NCI-H345 treated with DMSO at 0.1 percent for 48 hours (cell line): ENCODE measurements around the gene PRPSAP1.

Source experiments
- DNase-seq: peaks from one replicate; lab custom pipeline; 2025; ENCODE audit not compliant: unreplicated experiment; lab: John Stamatoyannopoulos, UW

Gene PRPSAP1

DNA sequence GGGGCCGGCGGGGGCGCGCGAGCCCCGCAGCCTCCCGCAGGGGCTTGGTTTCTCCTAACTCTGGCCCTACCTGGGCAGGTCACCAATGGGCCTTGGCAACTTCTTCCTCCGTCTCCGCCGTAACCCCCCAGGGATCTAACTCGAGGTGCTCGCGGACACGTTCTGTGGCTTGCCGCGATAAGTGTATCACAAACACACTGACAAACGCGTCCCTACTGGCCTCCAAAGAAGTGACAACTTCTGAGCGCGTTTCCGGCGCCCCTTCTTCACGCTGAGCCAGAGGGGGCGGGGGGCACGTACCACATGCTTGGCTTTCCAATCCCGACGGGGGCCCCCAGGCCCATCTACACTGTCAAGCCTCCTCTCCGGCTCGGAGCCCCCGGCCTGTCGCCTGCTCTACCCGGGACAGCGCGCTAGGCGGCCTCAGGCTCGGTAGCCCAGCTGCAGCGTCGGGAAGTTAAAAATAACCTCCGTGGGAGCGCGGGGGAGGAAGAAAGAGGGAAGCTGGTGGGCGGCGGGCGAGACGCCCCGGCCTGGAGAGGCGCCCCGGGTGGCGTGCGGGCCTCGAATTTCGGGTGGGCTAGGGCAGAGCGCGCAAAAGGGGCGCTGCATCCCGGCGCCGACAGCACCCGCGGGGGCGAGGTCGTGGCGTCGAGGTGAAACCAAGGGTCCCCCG is 30.0 kb upstream of the PRPSAP1 start:
- DNase-seq, result no peak

DNA sequence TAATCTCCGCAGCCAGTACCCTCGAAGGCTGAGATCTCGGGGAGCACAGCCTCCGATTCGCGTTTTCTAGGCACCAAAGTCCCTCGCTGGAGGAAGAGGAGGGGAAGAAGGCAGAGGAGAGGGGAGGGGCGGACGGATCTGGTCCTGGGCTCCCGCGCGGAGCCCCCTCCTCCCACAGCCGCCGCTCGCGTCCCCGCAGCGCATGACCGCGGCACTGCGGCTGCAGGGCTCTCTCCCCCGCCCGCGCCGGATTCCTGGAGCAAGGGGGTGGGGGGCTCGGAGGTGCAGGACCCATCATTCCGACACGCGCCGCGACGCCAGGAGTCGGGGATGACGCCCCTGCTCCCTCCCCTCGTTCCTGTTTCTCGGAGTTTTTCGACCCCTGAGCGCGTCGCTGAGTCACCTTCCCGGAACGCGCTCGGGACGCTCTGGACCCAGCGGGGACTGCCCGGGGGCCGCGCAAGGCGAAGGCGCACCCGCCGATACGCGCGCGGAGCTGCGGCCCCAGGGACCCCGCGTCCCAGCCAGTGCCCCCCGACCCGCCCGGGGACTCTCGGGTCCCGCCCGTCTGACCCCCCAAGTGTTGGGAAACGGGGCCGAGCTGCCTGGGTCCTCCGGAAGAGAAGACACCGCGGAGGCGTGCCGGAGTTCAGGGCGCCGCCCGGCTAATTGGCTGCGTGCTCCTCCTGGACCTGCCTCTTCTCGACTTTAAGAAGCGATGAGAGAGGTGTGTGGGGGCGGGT is 29.3 kb upstream of the PRPSAP1 start:
- no peak for DNase-seq

DNA sequence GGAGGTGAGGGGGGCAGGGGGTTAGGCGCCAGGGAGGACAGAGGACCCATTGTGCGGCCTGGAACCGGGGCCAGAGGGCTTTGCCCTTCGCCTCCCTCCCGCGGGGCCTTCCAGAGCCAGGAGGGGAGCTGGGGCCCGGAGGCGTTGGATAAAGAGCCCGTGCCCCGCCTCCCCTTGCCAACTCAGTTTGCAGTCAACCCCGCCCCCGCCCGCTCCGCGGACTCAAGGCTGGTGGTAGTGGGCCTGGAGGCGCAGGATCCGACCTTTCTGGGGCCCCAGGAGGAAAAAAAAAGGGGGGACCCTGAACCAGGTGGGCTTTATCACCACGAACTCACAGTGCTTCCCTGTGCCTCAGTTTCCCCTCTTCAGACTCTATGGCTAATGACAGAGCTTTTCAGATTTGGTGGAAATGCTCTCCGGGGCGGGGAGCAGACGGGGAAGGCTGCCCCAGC is 28.7 kb upstream of the PRPSAP1 start:
- no peak for DNase-seq

DNA sequence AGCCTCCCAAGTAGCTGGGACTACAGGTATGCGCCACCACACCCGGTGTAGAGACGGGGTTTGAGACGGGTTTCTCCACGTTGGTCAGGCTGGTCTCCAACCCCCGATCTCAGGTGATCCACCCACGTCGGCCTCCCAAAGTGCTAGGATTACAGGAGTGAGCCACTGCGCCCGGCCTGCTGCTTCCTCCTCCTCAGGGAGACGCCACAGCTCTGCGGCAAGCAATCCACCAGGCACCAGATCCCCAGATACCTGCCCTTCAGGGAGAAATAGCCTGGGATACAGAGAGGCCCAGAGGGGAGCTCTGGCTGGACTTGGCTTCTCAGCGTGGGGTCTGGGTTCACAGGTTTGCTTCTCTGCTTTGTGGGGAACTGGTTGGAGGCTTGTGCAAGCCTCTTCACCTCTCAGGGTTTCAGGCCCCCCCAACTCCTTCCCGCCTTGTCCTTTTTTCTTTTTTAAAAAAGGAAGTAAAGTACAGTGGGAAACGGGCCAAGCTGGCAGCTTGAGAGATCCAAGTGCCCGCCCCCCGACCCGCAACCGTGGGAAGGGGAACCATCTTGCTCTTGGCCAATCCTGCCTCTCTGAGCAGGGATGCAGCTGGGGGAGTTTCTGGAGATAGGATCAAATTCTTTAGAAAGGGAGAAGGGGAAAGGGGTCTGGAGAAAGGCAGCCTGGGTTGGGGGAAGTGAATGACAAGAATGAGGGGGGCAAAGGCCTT is 28.1 kb upstream of the PRPSAP1 start:
- DNase-seq, result no peak

DNA sequence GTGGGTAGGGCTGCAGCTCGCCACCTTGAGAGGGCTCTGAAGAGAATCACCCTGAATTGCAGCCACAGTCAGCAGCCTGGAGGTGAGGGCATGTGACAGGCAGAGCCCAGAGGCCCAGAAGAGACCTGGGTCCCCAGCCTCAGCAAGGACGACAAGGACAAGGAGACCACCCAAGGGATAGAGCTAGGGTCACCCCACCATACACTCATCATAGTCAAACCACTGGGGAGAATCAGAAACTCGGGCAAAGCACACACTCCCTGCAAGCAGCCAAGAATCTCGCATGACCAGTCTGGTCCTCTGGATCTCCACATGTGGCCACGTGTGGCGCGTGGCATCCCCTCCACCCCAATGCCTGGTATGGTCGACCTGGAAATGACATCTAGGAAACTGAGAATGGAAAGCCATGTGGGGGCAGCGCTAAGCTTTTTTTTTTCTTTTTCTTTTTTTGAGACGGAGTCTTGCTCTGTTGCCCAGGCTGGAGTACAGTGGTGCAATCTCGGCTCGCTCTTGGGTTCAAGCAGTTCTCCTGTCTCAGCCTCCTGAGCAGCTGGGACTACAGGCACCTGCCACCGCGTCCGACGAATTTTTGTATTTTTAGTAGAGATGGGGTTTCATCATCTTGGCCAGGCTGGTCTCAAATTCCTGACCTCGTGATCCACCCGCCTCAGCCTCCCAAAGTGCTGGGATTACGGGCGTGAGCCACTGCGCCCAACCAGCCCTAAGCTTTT is 26.1 kb upstream of the PRPSAP1 start:
- no peak for DNase-seq

DNA sequence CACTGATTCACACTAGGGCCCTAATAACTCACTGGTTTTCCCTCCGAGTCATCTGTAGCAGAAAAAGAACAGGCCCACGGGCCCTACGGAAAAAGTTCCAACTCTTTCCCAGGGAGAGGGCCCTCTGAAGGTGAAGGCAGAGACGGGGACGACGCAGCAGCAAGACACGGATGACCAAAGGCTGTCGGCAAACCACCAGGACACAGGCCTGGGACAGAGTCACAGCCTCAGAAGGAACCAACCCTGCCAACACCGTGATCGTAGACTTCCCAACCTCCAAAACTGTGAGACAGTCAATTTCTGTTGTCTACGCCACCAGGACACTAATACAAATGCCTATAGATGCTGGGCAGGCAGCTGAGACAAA is 25.5 kb upstream of the PRPSAP1 start:
- DNase-seq, result no peak

DNA sequence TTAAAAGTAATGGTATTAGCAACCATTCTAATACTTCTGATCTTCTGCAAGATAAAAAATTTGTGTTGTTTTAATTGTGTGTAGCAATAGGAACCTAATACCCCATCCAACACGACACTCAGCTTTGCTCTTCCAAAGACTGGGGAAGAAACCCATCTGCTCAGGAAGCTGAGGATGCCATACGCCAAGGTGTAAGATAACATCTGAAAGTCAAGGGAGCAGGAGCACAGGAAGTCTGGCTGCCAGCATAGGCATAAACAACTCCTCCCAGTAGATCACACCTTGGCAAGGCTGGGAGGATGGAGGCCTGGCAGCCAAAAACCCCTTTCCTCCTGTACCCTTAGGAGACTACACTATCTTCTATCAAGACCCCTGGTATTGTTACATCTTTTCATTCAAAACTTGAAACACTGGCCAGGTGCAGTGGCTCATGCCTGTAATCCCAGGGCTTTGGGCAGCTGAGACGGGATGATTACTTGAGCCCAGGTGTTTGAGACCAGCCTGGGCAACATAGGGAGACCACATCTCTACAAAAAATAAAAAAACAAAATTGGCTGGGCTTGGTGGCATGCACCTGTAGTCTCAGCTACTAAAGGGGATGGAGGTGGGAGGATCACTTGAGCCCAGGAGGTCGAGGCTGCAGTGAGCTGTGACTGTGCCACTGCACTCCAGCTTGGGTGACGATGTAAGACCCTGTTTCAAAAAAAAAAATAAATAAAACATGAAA is 25.0 kb upstream of the PRPSAP1 start:
- no peak for DNase-seq

DNA sequence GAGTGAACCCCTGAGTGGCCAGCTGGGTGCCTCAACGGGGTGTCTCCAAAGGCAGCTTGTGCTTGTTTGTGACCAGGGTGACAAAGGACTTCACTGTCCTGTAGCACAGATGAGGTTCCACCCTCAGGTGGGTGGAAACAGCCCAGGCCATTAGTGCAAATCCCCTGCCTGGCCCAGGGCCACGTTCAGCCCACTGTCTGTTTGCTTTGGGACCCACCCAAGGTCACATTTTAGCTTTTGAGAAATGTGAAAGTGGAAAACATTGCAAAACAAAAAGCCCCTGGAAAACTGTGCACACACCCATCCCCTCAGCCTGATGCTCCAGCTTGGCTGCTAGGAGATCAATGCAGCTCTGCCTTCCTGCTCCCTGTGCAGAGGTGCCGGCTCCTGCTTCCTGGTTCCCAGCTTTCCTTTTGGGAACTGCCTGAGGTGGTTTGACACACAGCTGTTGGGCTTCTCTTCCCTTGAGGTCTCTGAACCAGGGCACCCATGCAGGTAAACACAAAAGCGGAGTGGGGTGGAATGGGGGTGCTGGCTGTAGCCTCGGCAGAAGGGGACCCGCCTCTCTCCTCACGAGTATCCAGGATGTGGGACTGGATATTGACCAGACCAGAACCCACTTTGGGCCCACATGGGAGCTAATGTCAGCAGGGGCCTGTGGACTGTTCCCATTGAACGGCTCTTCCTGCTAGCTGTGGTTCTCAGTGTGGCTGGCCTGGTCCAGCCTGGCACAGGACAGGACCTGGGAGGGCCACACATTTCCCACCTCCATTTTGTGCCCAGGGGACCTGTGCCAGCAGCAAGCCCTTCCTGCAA is 22.8 kb upstream of the PRPSAP1 start:
- DNase-seq, result no peak

DNA sequence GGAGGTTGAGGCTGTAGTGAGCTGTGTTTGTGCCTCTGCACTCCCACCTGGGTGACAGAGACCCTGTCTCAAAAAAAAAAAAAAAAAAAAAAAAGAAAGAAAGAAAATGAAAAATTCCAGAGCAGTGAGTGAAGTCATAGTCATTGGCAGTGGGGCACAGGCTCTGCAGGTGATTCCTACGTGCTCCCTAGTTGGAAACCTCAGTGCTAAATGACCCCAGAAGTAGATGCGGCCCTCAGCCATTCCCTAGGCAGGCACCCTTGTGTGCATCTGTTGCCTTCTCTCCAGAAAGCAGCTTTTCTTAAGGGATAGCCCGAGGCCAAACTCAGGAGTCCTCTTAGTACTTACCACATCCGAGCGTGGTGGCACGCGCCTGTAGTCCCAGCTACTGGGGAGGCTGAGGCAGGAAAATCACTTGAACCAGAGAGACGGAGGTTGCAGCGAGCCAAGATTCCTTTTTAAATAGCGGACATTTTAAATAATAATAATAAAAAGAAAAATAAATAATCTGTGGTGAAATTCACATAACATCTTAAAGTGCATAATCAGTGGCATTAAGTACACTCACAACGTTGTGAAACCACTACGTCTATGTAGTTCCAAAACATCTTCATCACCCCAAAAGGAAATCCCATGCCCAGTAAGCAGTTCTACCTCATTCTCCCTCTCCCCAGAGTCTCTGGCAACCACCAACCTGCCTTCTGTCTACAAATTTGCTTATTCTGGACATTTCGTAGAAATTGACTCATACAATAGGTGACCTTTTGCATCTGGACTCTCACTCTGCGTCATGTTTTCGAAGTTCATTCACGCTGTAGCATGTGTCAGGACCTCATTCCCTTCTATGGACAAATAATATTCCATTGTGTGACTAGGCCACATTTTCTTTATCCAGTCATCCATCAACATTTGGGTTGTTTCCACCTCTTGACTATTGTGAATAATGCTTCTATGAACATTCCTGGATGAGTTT is 18.2 kb upstream of the PRPSAP1 start:
- DNase-seq, result no peak

DNA sequence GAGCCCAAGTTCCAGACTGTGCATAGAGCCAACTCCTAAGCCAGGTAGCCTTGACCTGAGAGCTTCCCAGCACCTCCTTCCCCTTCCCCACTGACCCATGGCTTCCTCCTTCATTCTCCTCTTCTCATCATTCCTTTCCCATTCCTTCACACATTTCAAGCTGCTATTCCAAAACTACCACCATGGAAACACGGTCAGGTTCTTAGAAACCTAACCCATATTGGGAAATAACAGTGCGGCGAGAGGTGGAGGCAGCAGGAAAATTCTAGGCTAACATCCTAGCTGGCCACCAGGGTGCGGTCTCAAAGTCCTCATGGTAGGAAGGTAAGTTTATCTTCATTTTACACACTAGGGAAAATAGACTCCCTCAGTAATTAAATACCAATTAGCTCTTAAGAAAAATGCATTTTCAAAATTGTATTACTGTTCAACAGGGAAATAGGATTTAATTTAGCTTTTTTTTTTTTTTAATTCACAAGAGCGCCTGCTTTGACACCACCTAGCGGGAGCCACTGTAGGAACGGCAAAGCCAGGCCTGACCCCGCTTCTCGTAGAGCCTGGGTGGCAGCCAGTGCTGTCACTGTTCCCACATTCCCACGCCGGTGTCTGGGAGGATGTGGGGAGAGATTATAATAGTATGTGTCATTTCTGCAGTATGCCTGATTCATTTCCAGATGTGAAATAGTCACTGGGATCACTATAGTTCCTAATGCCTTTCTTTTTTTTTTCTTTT is 16.7 kb upstream of the PRPSAP1 start:
- DNase-seq, result no peak

DNA sequence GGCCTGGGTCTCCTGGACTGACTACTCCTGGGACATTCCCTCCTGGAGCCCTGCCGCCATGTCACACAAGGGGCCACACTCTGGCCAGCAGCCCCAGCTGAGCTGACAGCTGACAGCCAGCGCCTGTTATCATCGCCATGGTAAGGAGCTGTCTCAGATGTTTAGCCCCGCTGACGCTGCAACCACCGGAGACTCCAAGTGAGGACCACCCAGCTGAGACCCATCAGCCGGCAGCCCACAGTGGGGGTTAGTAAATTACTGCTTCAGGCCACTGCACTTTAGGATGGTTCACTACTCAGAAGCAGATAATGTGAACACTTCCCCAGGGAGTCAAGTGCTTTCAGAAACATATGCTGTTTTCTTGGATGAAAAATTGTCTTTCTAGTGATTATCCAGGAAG is 16.1 kb upstream of the PRPSAP1 start:
- no peak for DNase-seq

DNA sequence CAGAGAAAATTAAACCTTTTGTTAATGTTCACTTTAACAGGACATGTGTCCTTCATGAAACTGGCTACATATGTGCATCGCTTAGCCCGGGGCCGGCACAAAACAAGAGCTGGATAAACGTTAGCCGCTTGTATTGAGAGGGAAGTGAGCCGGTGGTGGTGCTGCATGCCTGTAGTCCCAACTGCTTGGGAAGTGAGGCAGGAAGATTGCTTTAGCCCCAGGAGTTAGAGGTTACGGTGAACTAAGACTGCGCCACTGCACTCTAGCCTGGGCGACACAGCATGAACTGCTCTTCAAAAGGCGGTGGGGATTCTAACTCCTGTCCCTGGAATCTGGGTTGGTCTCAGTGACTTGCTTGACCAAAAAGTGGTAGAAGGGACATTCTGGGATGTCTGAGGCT is 15.7 kb upstream of the PRPSAP1 start:
- no peak for DNase-seq

DNA sequence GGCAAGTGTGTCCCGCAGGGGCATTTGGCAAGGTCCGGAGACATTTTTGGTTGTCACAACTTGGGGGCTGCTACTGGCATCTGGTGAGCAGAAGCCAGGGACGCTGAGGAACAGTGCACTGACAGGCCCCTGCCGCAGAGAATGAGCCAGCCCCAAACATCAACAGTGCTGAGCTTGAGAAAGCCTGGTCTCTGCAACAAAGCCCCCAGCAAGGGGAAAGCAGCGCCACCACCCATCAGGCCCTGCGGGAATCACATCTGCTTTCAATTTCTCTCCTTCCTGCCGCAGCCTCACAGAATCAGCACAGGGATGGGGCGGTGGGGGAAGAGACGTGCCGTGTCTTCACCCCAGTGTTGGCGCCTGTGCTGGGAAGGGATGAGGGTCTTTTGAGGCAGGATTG is 14.8 kb upstream of the PRPSAP1 start:
- no peak for DNase-seq

DNA sequence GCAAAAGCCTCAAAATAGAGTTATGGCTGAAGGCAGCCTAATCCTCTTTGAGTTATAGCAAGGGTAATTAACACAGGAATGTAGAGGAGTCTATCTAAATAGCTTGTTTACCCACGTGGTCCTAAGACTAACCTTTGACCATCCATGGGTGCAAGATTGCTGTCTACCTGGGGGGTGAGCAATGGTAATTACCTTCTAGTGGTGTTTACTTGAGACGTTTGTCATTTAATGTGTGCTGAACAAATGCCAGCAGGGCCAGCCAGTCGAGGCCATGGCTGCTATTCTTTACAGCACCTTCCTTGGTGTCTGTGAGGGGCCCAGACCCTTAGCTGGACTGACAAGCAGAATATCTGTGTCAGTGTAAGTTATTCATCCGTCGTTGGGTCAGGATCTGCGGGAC is 13.9 kb upstream of the PRPSAP1 start:
- DNase-seq, result no peak

DNA sequence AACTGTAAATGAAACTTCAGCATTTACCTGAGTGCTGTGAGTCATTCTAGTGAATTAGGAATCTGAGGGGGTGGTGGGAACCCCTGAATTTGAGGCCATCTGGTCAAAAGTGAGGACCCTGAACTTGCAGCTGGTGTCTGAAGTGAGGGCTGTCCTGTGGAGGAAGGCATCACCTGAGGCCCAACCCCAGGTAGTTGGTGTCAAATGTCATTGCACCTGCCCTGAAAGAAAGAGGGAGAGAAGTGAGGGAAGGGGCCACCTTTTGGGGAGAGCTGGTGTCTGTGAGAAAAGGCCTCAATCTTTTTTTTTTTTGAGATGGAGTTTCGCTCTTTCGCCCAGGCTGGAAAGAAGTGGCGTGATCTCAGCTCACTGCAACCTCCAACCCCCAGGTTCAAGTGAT is 12.5 kb upstream of the PRPSAP1 start:
- no peak for DNase-seq

DNA sequence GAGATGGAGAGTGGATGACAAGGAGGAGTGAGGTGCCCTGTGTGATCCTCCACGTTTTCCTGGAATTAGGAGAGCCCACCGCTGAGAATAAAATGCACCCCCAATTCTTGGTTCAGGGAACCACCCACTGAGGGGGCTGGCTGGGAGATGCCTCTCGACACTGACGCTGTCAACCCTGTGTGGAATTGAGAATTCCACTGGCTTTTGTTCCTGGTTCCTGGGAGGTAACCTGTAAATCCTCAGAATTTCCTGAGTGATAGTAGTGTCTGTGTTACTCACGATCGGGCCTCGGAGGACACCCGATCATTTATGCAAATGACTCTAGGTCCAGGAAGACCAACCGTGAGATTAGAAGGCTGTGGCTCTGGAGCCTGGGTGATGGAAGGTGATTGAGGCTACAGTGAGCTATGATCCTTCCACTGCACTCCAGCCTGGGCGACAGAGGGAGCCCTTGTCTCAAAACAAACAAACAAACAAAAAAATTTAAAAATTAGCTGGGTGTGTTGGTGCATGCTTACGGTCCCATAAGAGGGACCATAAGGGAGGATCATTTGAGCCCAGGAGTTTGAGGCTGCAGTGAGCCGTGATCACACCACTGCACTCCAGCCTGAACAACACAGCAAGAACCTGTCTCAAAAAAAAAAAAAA is 11.7 kb upstream of the PRPSAP1 start:
- no peak for DNase-seq

DNA sequence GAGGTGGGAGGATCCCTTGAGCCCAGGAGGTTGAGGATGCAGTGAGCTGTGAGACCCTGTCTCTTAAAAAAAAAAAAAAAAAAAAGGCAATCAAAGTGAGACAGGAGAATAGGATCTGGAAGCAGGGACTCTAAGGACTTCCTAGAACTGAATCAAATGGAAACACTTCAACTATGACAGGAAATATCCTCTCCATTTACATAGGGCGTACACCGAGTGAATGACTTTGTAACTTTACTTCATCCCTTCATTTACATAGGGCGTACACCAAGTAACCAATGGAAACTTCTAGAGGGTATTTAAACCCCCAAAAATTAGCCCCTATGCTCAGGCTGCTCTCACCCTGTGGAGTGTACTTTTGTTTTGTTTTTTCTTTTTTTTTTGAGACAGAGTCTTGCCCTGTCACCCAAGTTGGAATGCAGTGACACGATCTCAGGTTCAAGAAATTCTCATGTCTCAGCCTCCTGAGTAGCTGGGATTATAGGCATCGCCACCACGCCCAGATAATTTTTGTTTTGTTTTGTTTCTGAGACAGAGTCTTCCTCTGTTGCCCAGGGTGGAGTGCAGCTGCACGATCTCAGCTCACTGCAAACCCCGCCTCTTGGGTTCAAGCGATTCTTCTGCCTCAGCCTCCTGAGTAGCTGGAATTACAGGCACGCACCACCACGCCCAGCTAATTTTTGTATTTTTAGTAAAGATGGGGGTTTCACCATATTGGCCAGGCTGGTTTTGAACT is 9.6 kb upstream of the PRPSAP1 start:
- no peak for DNase-seq
